HepG2 (cell line): ENCODE data around the gene EIF1. TPM values are rescaled to one million over a fixed set of nuclear protein-coding genes. Genes with fewer than 3 reads are reported as not detected.

Source experiments
- CREM ChIP-seq, 2 experiments: sonication (generic) in 1 of 2; formaldehyde crosslinking in 1 of 2; IDR thresholded peaks; 2 replicates each; pipeline versions ENCODE4 v1.4.0 to v1.6.1; 2016 to 2020; ENCODE audit warnings: antibody characterized with exemption in 1 of 2, mild to moderate bottlenecking in 1 of 2, missing genetic modification reagents in 1 of 2
- FOXK2 ChIP-seq: fragments of 450-650 bp; IDR thresholded peaks from 2 replicates; pipeline ENCODE4 v1.6.1; 2016
- HBP1 ChIP-seq: IDR thresholded peaks from 2 replicates; pipeline ENCODE4 v1.6.1; 2016; ENCODE audit warnings: low read depth, control low read depth
- HMG20A ChIP-seq: IDR thresholded peaks from 2 replicates; pipeline ENCODE4 v1.6.1; 2016; ENCODE audit warnings: borderline replicate concordance
- KLF9 ChIP-seq: IDR thresholded peaks from 2 replicates; pipeline ENCODE4 v1.6.1; 2016; ENCODE audit warnings: low read depth
- LCORL ChIP-seq, 2 experiments: fragments of 450-650 bp in 1 of 2; sonication (generic) in 1 of 2; formaldehyde crosslinking in 1 of 2; IDR thresholded peaks; 2 replicates each; pipeline versions ENCODE4 v1.5.0 to v1.6.1; 2017 to 2020; ENCODE audit warnings: antibody characterized with exemption in 1 of 2, missing genetic modification reagents in 1 of 2
- MLLT10 ChIP-seq: sonication (generic); formaldehyde crosslinking; IDR thresholded peaks from 2 replicates; pipeline ENCODE4 v1.4.0; 2020; ENCODE audit warnings: missing genetic modification reagents
- RBM39 ChIP-seq: fragments of 200-400 bp; formaldehyde crosslinking; IDR thresholded peaks from one replicate; pipeline ENCODE4 v1.6.1; 2018; ENCODE audit warnings: antibody characterized with exemption, mild to moderate bottlenecking, low read depth, low read length; ENCODE audit not compliant: poor library complexity, severe bottlenecking
- SPEN ChIP-seq: sonication (generic); formaldehyde crosslinking; IDR thresholded peaks from 2 replicates; pipeline ENCODE4 v1.5.1; 2020; ENCODE audit warnings: low read depth, mild to moderate bottlenecking, missing genetic modification reagents
- TBP ChIP-seq: sonication (generic); formaldehyde crosslinking; IDR thresholded peaks from 2 replicates; pipeline ENCODE4 v1.5.0; 2020; ENCODE audit warnings: missing genetic modification reagents
- TBX3 ChIP-seq: fragments of 450-650 bp; IDR thresholded peaks from 2 replicates; pipeline ENCODE4 v1.6.1; 2017; ENCODE audit warnings: antibody characterized with exemption, mild to moderate bottlenecking, inconsistent platforms, borderline replicate concordance
- TCF7 ChIP-seq: sonication (generic); IDR thresholded peaks from 2 replicates; pipeline ENCODE4 v1.6.1; 2016; ENCODE audit warnings: antibody characterized with exemption, low read depth
- ZBTB1 ChIP-seq: sonication (generic); formaldehyde crosslinking; IDR thresholded peaks from 2 replicates; pipeline ENCODE4 v1.4.0; 2020; ENCODE audit warnings: missing genetic modification reagents, borderline replicate concordance
- ZBTB49 ChIP-seq: sonication (generic); formaldehyde crosslinking; IDR thresholded peaks from 2 replicates; pipeline ENCODE4 v1.4.0; 2020; ENCODE audit warnings: missing genetic modification reagents, borderline replicate concordance
- ZFX ChIP-seq: sonication (generic); formaldehyde crosslinking; IDR thresholded peaks from 2 replicates; pipeline ENCODE4 v1.4.0; 2020; ENCODE audit warnings: mild to moderate bottlenecking, low read depth, missing genetic modification reagents, moderate library complexity
- ZKSCAN1 ChIP-seq: fragments of 150-350 bp; IDR thresholded peaks from 2 replicates; pipeline ENCODE4 v1.6.1; 2014; ENCODE audit warnings: low read length
- ZMYM3 ChIP-seq: sonication (generic); formaldehyde crosslinking; IDR thresholded peaks from 2 replicates; pipeline ENCODE4 v1.5.1; 2020; ENCODE audit warnings: mild to moderate bottlenecking, missing genetic modification reagents
- ZNF12 ChIP-seq: sonication (generic); formaldehyde crosslinking; IDR thresholded peaks from 2 replicates; pipeline ENCODE4 v1.5.0; 2020; ENCODE audit warnings: missing genetic modification reagents
- ZNF235 ChIP-seq: sonication (generic); formaldehyde crosslinking; IDR thresholded peaks from 2 replicates; pipeline ENCODE4 v1.8.1; 2023; ENCODE audit warnings: mild to moderate bottlenecking, missing genetic modification reagents, borderline replicate concordance
- ZNF3 ChIP-seq: IDR thresholded peaks from 2 replicates; pipeline ENCODE4 v1.7.0; 2017; ENCODE audit warnings: inconsistent platforms
- ZNF530 ChIP-seq: sonication (generic); formaldehyde crosslinking; IDR thresholded peaks from 2 replicates; pipeline ENCODE4 v1.5.0; 2020; ENCODE audit warnings: low read depth, mild to moderate bottlenecking, missing genetic modification reagents
- ZSCAN5A ChIP-seq: sonication (generic); formaldehyde crosslinking; IDR thresholded peaks from 2 replicates; pipeline ENCODE4 v1.8.0; 2022; ENCODE audit warnings: mild to moderate bottlenecking, missing genetic modification reagents, borderline replicate concordance
- polyA plus RNA-seq, 8 experiments: library from polyadenylated mRNA; depleted of rRNA in 3 of 8; stranded (reverse) in 7 of 8; unstranded in 1 of 8; fragments of >200 nt; fragmentation: Illumina TruSeq in 4 of 8; extraction: Trizol in 4 of 8; gene quantifications; 2 replicates each; pipeline versions ENCODE4 v1.2.1 to v1.2.3, GENCODE V29; 2011 to 2016; ENCODE audit warnings: low read depth in 4 of 8, missing spikeins in 1 of 8, mixed read lengths in 1 of 8; ENCODE audit not compliant: insufficient read depth in 1 of 8
- total RNA-seq, 5 experiments: library from RNA; depleted of rRNA; stranded (reverse); fragments of >200 nt; fragmentation: Illumina TruSeq; extraction: Trizol; gene quantifications; 2 replicates each; pipeline ENCODE4 v1.2.3, GENCODE V29; 2016; ENCODE audit warnings: low read depth in 1 of 5
- TF ChIP-seq, protein P1 (sequence below): sonication (generic); formaldehyde crosslinking; IDR thresholded peaks from 2 replicates; pipeline ENCODE4 v1.8.0; 2022; ENCODE audit warnings: missing genetic modification reagents, low read depth, mild to moderate bottlenecking, borderline replicate concordance
- TF ChIP-seq, protein P2 (sequence below): sonication (generic); formaldehyde crosslinking; IDR thresholded peaks from 2 replicates; pipeline ENCODE4 v1.4.0; 2020; ENCODE audit warnings: mild to moderate bottlenecking, missing genetic modification reagents

Gene EIF1
- total and polyA plus RNA-seq, 2 of the 13 experiments (the other 11 are each of a cell fraction or from before 2014, with no cell fraction given) = 147 to 517 TPM

DNA sequence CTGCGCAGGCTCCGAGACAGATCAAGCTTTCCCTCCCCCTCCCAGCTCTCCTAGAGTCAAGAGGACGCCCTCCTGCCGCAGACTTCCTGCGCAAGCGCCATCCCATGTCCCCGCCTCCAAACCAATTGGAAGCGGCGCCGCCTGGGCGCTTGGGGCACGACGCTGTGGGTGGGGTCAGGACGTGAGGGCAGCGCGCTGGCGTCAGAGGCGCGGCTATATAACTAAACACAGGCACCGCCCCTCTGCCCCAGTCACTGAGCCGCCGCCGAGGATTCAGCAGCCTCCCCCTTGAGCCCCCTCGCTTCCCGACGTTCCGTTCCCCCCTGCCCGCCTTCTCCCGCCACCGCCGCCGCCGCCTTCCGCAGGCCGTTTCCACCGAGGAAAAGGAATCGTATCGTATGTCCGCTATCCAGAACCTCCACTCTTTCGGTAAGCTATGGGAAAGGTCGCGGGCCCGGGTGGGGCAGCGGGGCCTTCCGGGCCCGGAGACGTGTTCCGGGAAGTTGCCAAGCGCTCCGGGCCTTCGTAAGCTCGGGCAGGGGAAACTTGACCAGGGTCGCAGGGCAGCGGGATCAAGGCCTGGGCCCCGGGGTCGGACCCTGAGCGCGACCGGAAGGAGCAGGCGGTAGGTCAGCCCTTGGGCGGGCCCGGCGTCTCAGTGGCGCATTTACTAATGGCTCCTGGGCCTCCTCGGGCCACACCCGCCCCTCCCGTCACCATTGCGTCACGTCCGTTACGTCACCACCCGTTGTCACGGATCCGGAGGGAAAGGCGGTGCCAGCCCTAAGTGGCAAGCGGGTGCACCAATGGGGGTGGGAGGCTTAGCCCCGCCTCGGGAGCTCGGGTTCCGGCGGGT, at the start of gene EIF1 (continued):
- TF ChIP-seq ZBTB49 (CRISPR knock-in tag) (peak; percentile 33; the same call in 1 of the 2 replicates), TCF7 (no peak), ZNF12 (CRISPR knock-in tag) (no peak), MLLT10 (CRISPR knock-in tag) (0 out of 2 replicates have a peak, but pooled peaks have one; percentile 63), TBX3 (peak; percentile 25; the same call in 1 of the 2 replicates), ZBTB1 (no peak), LCORL (IDR thresholded peaks at IDR 0.05) (no peak), LCORL (CRISPR knock-in tag; IDR thresholded peaks at IDR 0.05) (peak; percentile 72), ZMYM3 (CRISPR knock-in tag) (peak; percentile 25; the same call in 1 of the 2 replicates), FOXK2 (peak; percentile 48; the same call in 1 of the 2 replicates), HMG20A (0 out of 2 replicates have a peak, but pooled peaks have one; percentile 34), ZNF3 (CRISPR knock-in tag) (no peak; the same call in 1 of the 2 replicates), RBM39 (peak; percentile 100), TBP (no peak), KLF9 (CRISPR knock-in tag) (no peak), ZFX (CRISPR knock-in tag) (peak; percentile 99), CREM (IDR thresholded peaks at IDR 0.05) (peak; percentile 98), CREM (CRISPR knock-in tag; IDR thresholded peaks at IDR 0.05) (peak; percentile 85), ZSCAN5A (CRISPR knock-in tag) (no peak; the same call in 1 of the 2 replicates), HBP1 (CRISPR knock-in tag) (no peak), ZNF235 (CRISPR knock-in tag) (no peak; the same call in 1 of the 2 replicates), SPEN (CRISPR knock-in tag) (peak; percentile 96), ZNF530 (CRISPR knock-in tag) (no peak), ZKSCAN1 (no peak)
- TF ChIP-seq, protein P1, sequence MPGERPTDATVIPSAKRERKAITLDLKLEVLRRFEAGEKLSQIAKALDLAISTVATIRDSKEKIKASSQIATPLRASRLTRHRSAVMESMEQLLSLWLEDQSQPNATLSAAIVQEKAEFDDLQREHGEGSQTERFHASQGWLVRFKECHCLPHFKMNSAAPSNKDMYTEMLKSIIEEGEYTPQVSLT = peak; percentile 41; the same call in 1 of the 2 replicates
- TF ChIP-seq, protein P2, sequence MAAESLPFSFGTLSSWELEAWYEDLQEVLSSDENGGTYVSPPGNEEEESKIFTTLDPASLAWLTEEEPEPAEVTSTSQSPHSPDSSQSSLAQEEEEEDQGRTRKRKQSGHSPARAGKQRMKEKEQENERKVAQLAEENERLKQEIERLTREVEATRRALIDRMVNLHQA (CRISPR knock-in tag) = no peak
